AG04449 (cell line): Measurements from ENCODE around the gene PLTP.

Experiments used
- CTCF ChIA-PET: fragments of 350-600 bp; formaldehyde crosslinking; extraction: SDS; loops from one replicate; lab custom pipeline; 2021; ENCODE audit warnings: antibody characterized with exemption; lab: Yijun Ruan, JAX
- POLR2A ChIA-PET: fragments of 400-600, 350-600 bp; formaldehyde crosslinking; extraction: SDS; loops from one replicate; lab custom pipeline; 2020; ENCODE audit warnings: antibody characterized with exemption, inconsistent platforms; lab: Yijun Ruan, JAX
- DNase-seq: peaks from one replicate; pipeline ENCODE4 v3.0.0-alpha.2; 2010; ENCODE audit warnings: low read depth, low spot score
- H3K4me3 ChIP-seq: 2 replicates; pipeline ENCODE4 v1.5.1; 2011; ENCODE audit warnings: low read depth, mild to moderate bottlenecking, control low read depth, low read length
- TF ChIP-seq, protein P1 (sequence below): IDR thresholded peaks from one replicate; pipeline ENCODE4 v1.5.1; 2011; ENCODE audit warnings: mild to moderate bottlenecking, moderate library complexity, low read length, control low read depth, inconsistent platforms; ENCODE audit not compliant: insufficient read depth; ENCODE audit errors: missing control alignments

PLTP gene

DNA sequence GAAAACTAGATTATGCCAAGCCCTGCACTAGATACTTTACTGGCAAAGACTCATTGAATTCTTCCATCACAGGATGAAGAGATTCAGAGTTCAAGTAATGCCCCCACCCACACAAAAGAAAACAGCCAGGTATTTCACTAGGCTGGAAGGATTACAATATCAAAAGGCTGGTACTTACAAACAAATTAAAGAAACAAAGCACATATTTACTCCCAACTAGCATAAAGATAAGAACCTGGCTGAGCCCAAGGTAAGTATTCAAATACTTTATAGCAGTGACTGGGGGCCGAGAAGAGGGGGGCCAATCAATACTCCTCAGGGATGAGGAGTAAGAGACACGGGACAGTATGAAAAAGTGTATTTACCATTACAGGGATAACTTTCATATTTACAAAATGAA, 58.5 kb downstream of the PLTP start:
- TF ChIP-seq, protein P1, sequence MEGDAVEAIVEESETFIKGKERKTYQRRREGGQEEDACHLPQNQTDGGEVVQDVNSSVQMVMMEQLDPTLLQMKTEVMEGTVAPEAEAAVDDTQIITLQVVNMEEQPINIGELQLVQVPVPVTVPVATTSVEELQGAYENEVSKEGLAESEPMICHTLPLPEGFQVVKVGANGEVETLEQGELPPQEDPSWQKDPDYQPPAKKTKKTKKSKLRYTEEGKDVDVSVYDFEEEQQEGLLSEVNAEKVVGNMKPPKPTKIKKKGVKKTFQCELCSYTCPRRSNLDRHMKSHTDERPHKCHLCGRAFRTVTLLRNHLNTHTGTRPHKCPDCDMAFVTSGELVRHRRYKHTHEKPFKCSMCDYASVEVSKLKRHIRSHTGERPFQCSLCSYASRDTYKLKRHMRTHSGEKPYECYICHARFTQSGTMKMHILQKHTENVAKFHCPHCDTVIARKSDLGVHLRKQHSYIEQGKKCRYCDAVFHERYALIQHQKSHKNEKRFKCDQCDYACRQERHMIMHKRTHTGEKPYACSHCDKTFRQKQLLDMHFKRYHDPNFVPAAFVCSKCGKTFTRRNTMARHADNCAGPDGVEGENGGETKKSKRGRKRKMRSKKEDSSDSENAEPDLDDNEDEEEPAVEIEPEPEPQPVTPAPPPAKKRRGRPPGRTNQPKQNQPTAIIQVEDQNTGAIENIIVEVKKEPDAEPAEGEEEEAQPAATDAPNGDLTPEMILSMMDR, result no peak
- no peak for DNase-seq
- POLR2A ChIA-PET, result no interaction called here
- no peak overlapping the region for H3K4me3 ChIP-seq
- CTCF ChIA-PET, result interaction anchor here (0.9 kb wide), 1 partner anchor 19 kb away, joined by 3 read pairs; no protein-coding TSS in a partner anchor

DNA sequence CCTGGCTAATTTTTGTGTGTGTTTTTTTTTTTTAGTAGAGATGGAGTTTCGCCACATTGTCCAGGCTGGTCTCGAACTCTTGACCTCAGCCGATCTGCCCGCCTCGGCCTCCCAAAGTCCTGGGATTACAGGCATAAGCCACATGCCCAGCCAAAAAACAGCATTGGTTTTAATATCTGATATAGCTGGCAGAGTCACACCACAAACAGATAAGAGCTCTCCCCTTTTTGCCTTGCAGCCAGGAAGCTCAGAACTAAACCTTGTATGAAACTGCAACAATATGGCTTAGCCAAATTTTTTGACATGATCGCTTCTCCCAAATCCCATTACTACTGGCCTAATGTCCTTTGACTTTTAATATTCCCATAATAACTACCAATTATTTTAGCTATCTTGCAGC, 59.6 kb downstream of the PLTP start:
- TF ChIP-seq, protein P1, result no peak
- no peak overlapping the region for H3K4me3 ChIP-seq
- no peak for DNase-seq
- POLR2A ChIA-PET, result interaction anchor here (0.7 to 1.3 kb wide), 2 partner anchors 11 to 12 kb away, joined by 3 to 4 read pairs; no protein-coding TSS in a partner anchor
- CTCF ChIA-PET, result interaction anchor here (0.9 to 1.1 kb wide), 2 partner anchors 18 to 28 kb away, joined by 3 read pairs; no protein-coding TSS in a partner anchor

DNA sequence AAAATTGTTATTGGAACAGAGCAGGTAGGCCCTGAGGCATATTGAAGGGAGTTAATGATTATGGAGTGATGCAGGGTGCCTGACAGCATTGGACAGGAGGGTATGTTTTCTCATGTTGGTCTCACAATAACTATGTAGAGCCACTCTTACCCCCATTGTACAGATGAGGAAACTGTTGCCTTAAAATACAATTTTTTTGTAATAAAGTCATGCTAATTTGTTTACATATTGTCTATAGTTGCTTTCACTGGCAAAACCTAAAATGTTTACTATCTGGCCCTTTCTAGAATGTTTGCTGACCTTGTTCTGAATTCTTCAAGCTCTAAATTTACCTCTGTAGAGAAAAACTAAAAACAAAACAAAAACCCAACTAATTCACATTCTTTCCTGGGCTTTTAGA, 60.5 kb downstream of the PLTP start:
- no peak overlapping the region for H3K4me3 ChIP-seq
- TF ChIP-seq, protein P1, result no peak
- POLR2A ChIA-PET, result interaction anchor here (1.3 kb wide), 1 partner anchor 10 kb away, joined by 3 read pairs; no protein-coding TSS in a partner anchor
- CTCF ChIA-PET, result interaction anchor here (0.6 to 1.6 kb wide), 3 partner anchors 11 to 53 kb away, joined by 3 to 4 read pairs (median 3); no protein-coding TSS in a partner anchor
- no peak for DNase-seq

DNA sequence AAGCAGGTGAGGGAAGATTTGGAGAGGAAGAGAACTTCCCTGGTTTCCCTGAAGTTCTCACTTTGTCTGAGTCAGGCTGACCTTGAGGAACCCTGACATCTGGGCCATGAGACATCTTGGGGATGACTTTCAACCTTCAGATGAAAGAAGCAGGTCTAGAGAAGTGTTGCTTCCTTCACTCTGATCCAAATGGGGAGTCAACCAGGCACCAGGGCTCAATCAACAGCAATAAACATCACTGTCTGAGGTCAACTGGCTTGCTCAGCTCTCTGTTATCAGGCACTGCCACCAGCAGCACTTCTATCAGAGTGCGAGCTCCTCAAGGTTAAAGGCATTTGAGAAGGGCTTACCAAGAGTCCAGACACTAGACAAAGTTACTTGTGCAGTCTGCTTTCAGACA, 61.0 kb downstream of the PLTP start:
- no peak overlapping the region for H3K4me3 ChIP-seq
- no peak for DNase-seq
- TF ChIP-seq, protein P1, result no peak
- POLR2A ChIA-PET, result interaction anchor here (1.3 kb wide), 1 partner anchor 9 kb away, joined by 3 read pairs; no protein-coding TSS in a partner anchor
- CTCF ChIA-PET, result interaction anchor here (1.1 to 1.6 kb wide), 2 partner anchors 27 to 52 kb away, joined by 3 read pairs; no protein-coding TSS in a partner anchor

DNA sequence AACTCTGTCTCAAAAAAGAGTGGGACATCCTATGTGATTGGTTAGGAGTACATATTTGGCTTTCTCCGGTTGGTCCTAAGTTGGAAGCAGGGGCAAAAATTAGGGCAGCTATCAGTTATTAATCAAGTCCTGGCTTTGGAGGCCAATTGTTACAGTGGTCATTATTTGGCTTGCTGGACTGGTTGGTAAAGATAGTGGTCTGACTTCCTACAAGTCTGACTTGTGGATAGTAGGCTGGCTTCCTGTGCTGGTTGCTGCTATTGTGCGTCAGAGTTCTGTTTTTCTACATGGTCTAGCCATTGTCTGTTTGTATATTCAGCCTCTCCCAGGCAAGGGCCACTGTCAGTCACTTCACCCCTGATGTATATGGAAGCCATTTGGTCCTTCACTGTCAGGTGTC, 61.7 kb downstream of the PLTP start:
- ChIA-PET POLR2A (interaction anchor here (0.9 kb wide), 1 partner anchor 31 kb away, joined by 3 read pairs; the partner anchor contains the start of gene ZSWIM1), CTCF (interaction anchor here (1.1 kb wide), 2 partner anchors 23 to 40 kb away, joined by 3 read pairs; partner anchors contain the start of genes CTSA and NEURL2)
- no peak overlapping the region for H3K4me3 ChIP-seq
- TF ChIP-seq, protein P1, result no peak
- no peak for DNase-seq

DNA sequence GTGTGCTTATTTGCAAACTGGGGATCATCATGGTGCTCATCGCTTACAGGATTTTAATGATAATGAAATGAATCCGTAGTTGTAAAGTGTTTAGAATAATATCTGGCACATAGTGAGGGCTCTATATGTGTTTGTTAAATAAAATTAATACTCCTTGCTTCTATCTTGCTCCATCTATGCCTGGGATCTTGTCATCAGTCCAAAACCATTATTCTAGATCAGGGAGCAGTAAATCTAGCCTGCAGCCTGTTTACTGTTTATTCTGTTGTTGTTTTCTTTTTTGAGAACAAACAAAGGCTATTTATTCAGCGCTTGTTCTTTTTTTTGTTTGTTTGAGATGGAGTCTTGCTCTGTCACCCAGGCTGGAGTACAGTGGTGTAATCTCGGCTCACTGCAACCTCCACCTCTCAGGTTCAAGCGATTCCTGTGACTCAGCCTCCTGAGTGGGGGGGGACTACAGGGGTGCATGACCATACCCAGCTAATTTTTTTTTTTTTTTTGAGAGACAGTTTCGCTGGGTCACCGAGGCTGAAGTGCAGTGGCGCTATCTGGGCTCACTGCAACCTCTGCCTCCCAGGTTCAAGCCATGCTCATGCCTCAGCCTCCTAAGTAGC, 62.9 kb downstream of the PLTP start:
- CTCF ChIA-PET, result interaction anchor here (1.1 kb wide), 1 partner anchor 42 kb away, joined by 3 read pairs; the partner anchor contains the start of genes CTSA and NEURL2
- no peak for DNase-seq
- POLR2A ChIA-PET, result interaction anchor here (0.9 kb wide), 1 partner anchor 32 kb away, joined by 3 read pairs; the partner anchor contains the start of gene ZSWIM1
- TF ChIP-seq, protein P1, result no peak
- no peak overlapping the region for H3K4me3 ChIP-seq
